Liver (tissue), 3 donors: ENCODE measurements around the gene ACAT2.

Experiments
- GABPA ChIP-seq, 2 donors: IDR thresholded peaks in 1 of 2; conservative IDR thresholded peaks in 1 of 2; 2 replicates each; pipeline ENCODE4 v1.6.1; 2016; ENCODE audit warnings: antibody characterized with exemption in 2 of 2, mild to moderate bottlenecking in 1 of 2, moderate library complexity in 1 of 2
- HNF4A ChIP-seq, 2 donors: conservative IDR thresholded peaks; 2 replicates each; pipeline ENCODE4 v1.6.1; 2016; ENCODE audit warnings: antibody characterized with exemption in 2 of 2, mild to moderate bottlenecking in 2 of 2
- JUND ChIP-seq, 2 donors: IDR thresholded peaks; 2 replicates each; pipeline ENCODE4 v1.6.1; 2016; ENCODE audit warnings: antibody characterized with exemption in 2 of 2
- NR2F2 ChIP-seq: IDR thresholded peaks from 2 replicates; pipeline ENCODE4 v1.6.1; 2016; ENCODE audit warnings: antibody characterized with exemption
- SP1 ChIP-seq: IDR thresholded peaks from 2 replicates; pipeline ENCODE4 v1.6.1; 2018; ENCODE audit warnings: antibody characterized with exemption, mild to moderate bottlenecking
- YY1 ChIP-seq: IDR thresholded peaks from 2 replicates; pipeline ENCODE4 v1.6.1; 2016; ENCODE audit warnings: antibody characterized with exemption, mild to moderate bottlenecking
- TF ChIP-seq, protein P1 (sequence below): fragments of 150-350 bp; IDR thresholded peaks from 2 replicates; pipeline ENCODE4 v1.5.1; 2017; ENCODE audit warnings: improper control_type of control experiment, low read depth, low read length; ENCODE audit not compliant: missing input control
- TF ChIP-seq, protein P2 (sequence below): IDR thresholded peaks from 2 replicates; pipeline ENCODE4 v1.6.1; 2016; ENCODE audit warnings: antibody characterized with exemption, mild to moderate bottlenecking
- TF ChIP-seq, protein P3 (sequence below): IDR thresholded peaks from 2 replicates; pipeline ENCODE4 v1.6.1; 2016; ENCODE audit warnings: antibody characterized with exemption
- TF ChIP-seq, protein P4 (sequence below): IDR thresholded peaks from 2 replicates; pipeline ENCODE4 v1.6.1; 2016; ENCODE audit warnings: antibody characterized with exemption
- TF ChIP-seq, protein P5 (sequence below): IDR thresholded peaks from 2 replicates; pipeline ENCODE4 v1.6.1; 2016; ENCODE audit warnings: antibody characterized with exemption
- donor health status: healthy.
- donor health status: healthy.

DNA sequence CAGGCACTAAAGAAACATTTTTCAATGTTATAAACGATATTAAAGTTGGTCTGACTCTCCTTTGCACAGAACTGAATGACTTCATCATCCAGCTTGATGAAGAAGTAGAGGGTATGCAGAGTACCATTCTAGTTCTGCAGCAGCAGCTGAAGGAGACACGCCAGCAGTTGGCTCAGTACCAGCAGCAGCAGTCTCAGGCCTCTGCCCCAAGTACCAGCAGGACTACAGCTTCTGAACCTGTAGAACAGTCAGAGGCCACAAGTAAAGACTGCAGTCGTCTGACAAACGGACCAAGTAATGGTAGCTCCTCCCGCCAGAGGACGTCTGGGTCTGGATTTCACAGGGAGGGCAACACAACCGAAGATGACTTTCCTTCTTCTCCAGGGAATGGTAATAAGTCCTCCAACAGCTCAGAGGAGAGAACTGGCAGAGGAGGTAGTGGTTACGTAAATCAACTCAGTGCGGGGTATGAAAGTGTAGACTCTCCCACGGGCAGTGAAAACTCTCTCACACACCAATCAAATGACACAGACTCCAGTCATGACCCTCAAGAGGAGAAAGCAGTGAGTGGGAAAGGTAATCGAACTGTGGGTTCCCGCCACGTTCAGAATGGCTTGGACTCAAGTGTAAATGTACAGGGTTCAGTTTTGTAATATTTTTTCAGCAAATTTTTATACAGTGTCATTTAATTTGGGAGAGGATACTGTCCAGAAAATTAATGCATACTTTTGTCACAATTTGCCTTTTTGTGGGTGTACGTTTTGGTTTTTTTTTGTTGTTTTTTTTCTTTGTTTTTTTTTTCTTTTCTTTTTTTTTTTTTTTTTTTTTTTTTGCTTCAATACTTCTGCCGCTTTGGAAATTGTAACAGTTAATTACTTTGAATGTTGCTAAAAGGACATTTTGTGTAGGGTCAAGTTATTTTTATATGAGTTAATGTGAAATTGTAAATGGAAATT is 6.6 kb upstream of the ACAT2 start:
- TF ChIP-seq, protein P1, sequence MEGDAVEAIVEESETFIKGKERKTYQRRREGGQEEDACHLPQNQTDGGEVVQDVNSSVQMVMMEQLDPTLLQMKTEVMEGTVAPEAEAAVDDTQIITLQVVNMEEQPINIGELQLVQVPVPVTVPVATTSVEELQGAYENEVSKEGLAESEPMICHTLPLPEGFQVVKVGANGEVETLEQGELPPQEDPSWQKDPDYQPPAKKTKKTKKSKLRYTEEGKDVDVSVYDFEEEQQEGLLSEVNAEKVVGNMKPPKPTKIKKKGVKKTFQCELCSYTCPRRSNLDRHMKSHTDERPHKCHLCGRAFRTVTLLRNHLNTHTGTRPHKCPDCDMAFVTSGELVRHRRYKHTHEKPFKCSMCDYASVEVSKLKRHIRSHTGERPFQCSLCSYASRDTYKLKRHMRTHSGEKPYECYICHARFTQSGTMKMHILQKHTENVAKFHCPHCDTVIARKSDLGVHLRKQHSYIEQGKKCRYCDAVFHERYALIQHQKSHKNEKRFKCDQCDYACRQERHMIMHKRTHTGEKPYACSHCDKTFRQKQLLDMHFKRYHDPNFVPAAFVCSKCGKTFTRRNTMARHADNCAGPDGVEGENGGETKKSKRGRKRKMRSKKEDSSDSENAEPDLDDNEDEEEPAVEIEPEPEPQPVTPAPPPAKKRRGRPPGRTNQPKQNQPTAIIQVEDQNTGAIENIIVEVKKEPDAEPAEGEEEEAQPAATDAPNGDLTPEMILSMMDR, result no peak
- TF ChIP-seq NR2F2 (no peak), SP1 (no peak), HNF4A (conservative IDR thresholded peaks at IDR 0.05) (no peak), YY1 (no peak), GABPA (IDR thresholded peaks at IDR 0.05 in 1 of 2, conservative IDR thresholded peaks at IDR 0.05 in 1 of 2) (no peak), JUND (IDR thresholded peaks at IDR 0.05) (no peak)
- TF ChIP-seq, protein P2, sequence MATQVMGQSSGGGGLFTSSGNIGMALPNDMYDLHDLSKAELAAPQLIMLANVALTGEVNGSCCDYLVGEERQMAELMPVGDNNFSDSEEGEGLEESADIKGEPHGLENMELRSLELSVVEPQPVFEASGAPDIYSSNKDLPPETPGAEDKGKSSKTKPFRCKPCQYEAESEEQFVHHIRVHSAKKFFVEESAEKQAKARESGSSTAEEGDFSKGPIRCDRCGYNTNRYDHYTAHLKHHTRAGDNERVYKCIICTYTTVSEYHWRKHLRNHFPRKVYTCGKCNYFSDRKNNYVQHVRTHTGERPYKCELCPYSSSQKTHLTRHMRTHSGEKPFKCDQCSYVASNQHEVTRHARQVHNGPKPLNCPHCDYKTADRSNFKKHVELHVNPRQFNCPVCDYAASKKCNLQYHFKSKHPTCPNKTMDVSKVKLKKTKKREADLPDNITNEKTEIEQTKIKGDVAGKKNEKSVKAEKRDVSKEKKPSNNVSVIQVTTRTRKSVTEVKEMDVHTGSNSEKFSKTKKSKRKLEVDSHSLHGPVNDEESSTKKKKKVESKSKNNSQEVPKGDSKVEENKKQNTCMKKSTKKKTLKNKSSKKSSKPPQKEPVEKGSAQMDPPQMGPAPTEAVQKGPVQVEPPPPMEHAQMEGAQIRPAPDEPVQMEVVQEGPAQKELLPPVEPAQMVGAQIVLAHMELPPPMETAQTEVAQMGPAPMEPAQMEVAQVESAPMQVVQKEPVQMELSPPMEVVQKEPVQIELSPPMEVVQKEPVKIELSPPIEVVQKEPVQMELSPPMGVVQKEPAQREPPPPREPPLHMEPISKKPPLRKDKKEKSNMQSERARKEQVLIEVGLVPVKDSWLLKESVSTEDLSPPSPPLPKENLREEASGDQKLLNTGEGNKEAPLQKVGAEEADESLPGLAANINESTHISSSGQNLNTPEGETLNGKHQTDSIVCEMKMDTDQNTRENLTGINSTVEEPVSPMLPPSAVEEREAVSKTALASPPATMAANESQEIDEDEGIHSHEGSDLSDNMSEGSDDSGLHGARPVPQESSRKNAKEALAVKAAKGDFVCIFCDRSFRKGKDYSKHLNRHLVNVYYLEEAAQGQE, result no peak
- TF ChIP-seq, protein P3, sequence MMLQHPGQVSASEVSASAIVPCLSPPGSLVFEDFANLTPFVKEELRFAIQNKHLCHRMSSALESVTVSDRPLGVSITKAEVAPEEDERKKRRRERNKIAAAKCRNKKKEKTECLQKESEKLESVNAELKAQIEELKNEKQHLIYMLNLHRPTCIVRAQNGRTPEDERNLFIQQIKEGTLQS, result no peak
- TF ChIP-seq, protein P4, sequence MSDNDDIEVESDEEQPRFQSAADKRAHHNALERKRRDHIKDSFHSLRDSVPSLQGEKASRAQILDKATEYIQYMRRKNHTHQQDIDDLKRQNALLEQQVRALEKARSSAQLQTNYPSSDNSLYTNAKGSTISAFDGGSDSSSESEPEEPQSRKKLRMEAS, result no peak
- TF ChIP-seq, protein P5, sequence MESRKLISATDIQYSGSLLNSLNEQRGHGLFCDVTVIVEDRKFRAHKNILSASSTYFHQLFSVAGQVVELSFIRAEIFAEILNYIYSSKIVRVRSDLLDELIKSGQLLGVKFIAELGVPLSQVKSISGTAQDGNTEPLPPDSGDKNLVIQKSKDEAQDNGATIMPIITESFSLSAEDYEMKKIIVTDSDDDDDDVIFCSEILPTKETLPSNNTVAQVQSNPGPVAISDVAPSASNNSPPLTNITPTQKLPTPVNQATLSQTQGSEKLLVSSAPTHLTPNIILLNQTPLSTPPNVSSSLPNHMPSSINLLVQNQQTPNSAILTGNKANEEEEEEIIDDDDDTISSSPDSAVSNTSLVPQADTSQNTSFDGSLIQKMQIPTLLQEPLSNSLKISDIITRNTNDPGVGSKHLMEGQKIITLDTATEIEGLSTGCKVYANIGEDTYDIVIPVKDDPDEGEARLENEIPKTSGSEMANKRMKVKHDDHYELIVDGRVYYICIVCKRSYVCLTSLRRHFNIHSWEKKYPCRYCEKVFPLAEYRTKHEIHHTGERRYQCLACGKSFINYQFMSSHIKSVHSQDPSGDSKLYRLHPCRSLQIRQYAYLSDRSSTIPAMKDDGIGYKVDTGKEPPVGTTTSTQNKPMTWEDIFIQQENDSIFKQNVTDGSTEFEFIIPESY, result no peak
